Common myeloid progenitor, CD34-positive (primary cell): ENCODE results near the gene UNC13A.

Source experiments
- CTCF ChIA-PET: fragments of 350-600 bp; sonication (Branson Sonifier 250); formaldehyde crosslinking; loops from one replicate; lab custom pipeline; 2021; ENCODE audit warnings: antibody characterized with exemption; lab: Charles Lee
- POLR2A ChIA-PET: fragments of 350-600 bp; sonication (Branson Sonifier 250); formaldehyde crosslinking; loops from one replicate; lab custom pipeline; 2021; ENCODE audit warnings: antibody characterized with exemption; lab: Charles Lee
- DNase-seq, 3 donors: peaks; one replicate each; pipeline versions ENCODE4 v3.0.0 to v3.0.0-alpha.2; 2013
- H3K27ac ChIP-seq, 2 experiments: 1 replicate in 1 of 2; 2 replicates in 1 of 2; pipeline ENCODE4 v1.7.0; 2013; ENCODE audit warnings: inconsistent platforms in 2 of 2, low read length in 2 of 2, mild to moderate bottlenecking in 2 of 2, low read depth in 1 of 2, moderate library complexity in 1 of 2; ENCODE audit not compliant: severe bottlenecking in 2 of 2, insufficient read depth in 1 of 2, poor library complexity in 1 of 2
- H3K27me3 ChIP-seq, 5 experiments: replicated peaks in 2 of 5; 1 replicate in 3 of 5; 2 replicates in 2 of 5; pipeline versions ENCODE4 v1.6.1 to v1.7.0; 2013; ENCODE audit warnings: low read length in 4 of 5, mild to moderate bottlenecking in 2 of 5, moderate library complexity in 2 of 5, inconsistent platforms in 1 of 5; ENCODE audit not compliant: insufficient read depth in 5 of 5, control insufficient read depth in 4 of 5
- H3K36me3 ChIP-seq, 4 experiments: 1 replicate in 2 of 4; 2 replicates in 2 of 4; pipeline versions ENCODE4 v1.6.1 to v1.7.0; 2013; ENCODE audit warnings: low read length in 3 of 4, control low read depth in 1 of 4, mild to moderate bottlenecking in 1 of 4; ENCODE audit not compliant: control insufficient read depth in 4 of 4, insufficient read depth in 4 of 4
- H3K4me1 ChIP-seq, 4 experiments: 1 replicate in 3 of 4; 2 replicates in 1 of 4; pipeline versions ENCODE4 v1.6.1 to v1.7.1; 2013; ENCODE audit warnings: low read length in 3 of 4, mild to moderate bottlenecking in 3 of 4, control low read depth in 1 of 4, inconsistent platforms in 1 of 4, moderate library complexity in 1 of 4; ENCODE audit not compliant: control insufficient read depth in 4 of 4, insufficient read depth in 4 of 4; ENCODE audit errors: control extremely low read depth in 1 of 4
- H3K4me3 ChIP-seq, 7 experiments: 1 replicate in 4 of 7; 2 replicates in 3 of 7; pipeline versions ENCODE4 v1.5.1 to v1.7.0; 2013; ENCODE audit warnings: mild to moderate bottlenecking in 7 of 7, low read length in 6 of 7, moderate library complexity in 6 of 7, inconsistent platforms in 2 of 7, low read depth in 2 of 7, control low read depth in 1 of 7; ENCODE audit not compliant: insufficient read depth in 4 of 7, control insufficient read depth in 1 of 7; ENCODE audit errors: extremely low read depth in 1 of 7
- H3K9me3 ChIP-seq, 5 experiments: 1 replicate in 4 of 5; 2 replicates in 1 of 5; pipeline versions ENCODE4 v1.6.1 to v1.7.1; 2013; ENCODE audit warnings: low read length in 4 of 5, mild to moderate bottlenecking in 2 of 5, inconsistent platforms in 1 of 5, low read depth in 1 of 5, moderate library complexity in 1 of 5; ENCODE audit not compliant: control insufficient read depth in 4 of 5, insufficient read depth in 2 of 5; ENCODE audit errors: control extremely low read depth in 1 of 5
- WGBS: methylation state at CpG from one replicate; pipeline ENCODE4 v1.1.5; 2013; ENCODE audit not compliant: insufficient coverage; 5-methylcytosine and 5-hydroxymethylcytosine counted together

UNC13A gene

DNA sequence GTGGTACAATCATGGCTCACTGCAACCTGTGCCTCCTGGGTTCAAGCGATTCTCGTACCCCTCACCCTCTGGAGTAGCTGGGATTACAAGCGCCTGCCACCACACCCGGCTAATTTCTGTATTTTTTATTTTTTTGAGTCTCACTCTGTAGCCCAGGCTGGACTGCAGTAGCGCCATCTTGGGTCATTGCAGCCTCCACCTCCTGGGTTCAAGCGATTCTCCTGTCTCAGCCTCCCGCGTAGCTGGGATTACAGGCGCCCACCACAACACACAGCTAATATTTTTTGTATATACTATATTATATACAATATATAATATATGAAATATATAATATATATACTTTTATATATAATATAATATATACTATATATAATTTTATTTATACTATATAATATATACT is 80.2 kb downstream of the UNC13A start:
- POLR2A ChIA-PET: no interaction called here
- no peak for DNase-seq
- WGBS: 100% methylated on average over 4 of the region's 9 CpGs
- Histone ChIP-seq H3K36me3 (no peaks in the 10 kb centered on the region), H3K27ac (no peak overlapping the region), H3K4me3 (no peak overlapping the region), H3K9me3 (no peaks in the 10 kb centered on the region), H3K4me1 (peaks cover 0 to 16% (median 14%) of the 10 kb centered on the region in 4 experiments), H3K27me3 (no peaks in the 10 kb centered on the region)
- CTCF ChIA-PET: interaction anchor here (0.9 to 2.5 kb wide), 4 partner anchors 8 to 248 kb away, joined by 3 to 10 read pairs (median 3); no protein-coding TSS in a partner anchor

GRCh38 chr19:17606590-17607185 is 81.5 kb downstream of the UNC13A start:
- POLR2A ChIA-PET: no interaction called here
- WGBS: 17% methylated on average over 17 of the region's 18 CpGs

DNA sequence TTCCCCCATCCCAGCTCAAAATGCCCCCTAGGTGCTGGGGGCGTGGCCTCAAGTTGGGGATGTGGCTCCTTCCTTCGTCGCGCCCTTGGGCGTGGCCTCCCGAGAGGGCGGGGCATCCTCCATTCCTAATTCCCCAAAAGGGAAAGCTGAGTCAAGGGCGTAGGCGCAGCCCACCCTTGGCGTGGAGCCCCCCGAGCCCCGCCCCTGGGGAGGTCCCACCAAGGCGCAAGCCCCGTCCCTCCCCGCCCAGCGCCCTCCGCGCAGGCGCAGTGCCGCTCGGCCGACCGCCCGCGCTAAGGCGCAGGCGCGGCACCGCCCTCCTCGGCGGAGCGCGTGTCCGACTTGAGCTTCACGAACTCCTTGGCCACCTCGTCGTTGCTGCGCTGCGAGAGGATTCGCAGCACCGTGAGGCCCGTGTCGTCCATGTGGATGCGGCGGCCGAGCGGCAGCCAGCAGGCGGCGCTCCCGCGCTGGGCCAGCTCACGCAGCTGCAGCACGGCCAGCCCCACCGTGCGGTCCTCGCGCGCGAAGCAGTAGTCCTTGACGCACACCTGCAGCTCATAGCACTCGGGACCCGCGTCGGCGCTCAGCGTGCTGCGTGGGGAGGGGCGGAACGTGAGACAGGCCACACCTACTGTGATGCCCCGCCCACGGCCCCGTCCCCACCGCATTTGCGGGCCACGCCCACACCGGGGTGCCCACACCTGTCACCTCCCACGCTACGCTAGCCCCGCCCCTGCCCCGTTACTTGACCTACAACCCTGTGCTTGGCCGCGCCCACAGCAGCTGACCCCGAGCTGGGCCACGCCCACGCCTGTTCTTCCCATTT is 82.2 kb downstream of the UNC13A start:
- no peaks in the 10 kb centered on the region for H3K36me3 ChIP-seq
- H3K27me3 ChIP-seq: peaks cover 0 to 9% (median 0%) of the 10 kb centered on the region in 5 experiments
- no peak overlapping the region for H3K27ac ChIP-seq
- WGBS: under 1% methylated on average over 85 of the region's 85 CpGs
- CTCF ChIA-PET: interaction anchor here (0.5 to 2.5 kb wide), 15 partner anchors 10 to 608 kb away, joined by 3 to 11 read pairs (median 4); no protein-coding TSS in a partner anchor
- H3K4me3 ChIP-seq: peak overlapping the region in 6 of 7 experiments; percentile 26 to 73 (median 58)
- H3K4me1 ChIP-seq: peaks cover 0 to 23% (median 18%) of the 10 kb centered on the region in 4 experiments
- POLR2A ChIA-PET: no interaction called here
- no peaks in the 10 kb centered on the region for H3K9me3 ChIP-seq
- DNase-seq: peak; percentile 92 to 96 (median 95)

More at GRCh38 chr19:17606590-17607185, 81.5 kb downstream of the UNC13A start:
- Histone ChIP-seq H3K4me3 (peak overlapping the region in 6 of 7 experiments; percentile 15 to 73 (median 58)), H3K9me3 (no peaks in the 10 kb centered on the region), H3K4me1 (peaks cover 0 to 23% (median 17%) of the 10 kb centered on the region in 4 experiments), H3K27ac (no peak overlapping the region), H3K27me3 (peaks cover 0 to 2% (median 0%) of the 10 kb centered on the region in 5 experiments), H3K36me3 (no peaks in the 10 kb centered on the region)
- DNase-seq: peak in 1 of 3 donors; percentile 88
- CTCF ChIA-PET: interaction anchor here (0.5 to 2.5 kb wide), 17 partner anchors 9 to 608 kb away, joined by 3 to 11 read pairs (median 3); no protein-coding TSS in a partner anchor

DNA sequence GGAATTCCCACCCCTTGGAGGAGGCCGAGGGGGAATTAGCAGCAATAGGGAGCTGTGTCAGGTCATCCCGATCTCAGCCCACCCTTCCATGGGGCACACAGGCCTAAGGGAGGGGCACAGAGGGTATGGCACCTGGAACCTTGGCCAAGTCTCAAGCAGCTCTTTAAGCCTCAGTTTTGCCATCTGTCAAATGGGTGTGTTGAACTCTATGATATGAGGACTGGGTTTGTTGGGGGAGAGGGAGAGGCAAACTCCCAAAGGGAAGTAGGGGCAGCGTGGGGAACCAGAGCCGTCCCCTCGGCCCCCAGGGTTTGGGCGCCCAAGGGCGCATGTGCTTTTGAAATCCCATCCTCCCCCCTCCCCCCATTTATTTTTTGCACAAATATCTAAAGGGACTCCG is 83.0 kb downstream of the UNC13A start:
- POLR2A ChIA-PET: no interaction called here
- CTCF ChIA-PET: interaction anchor here (0.9 to 2.4 kb wide), 5 partner anchors 14 to 162 kb away, joined by 3 to 11 read pairs (median 8); no protein-coding TSS in a partner anchor
- no peak for DNase-seq
- 90% methylated on average over 4 of the region's 8 CpGs for WGBS
- Histone ChIP-seq H3K9me3 (no peaks in the 10 kb centered on the region), H3K36me3 (no peaks in the 10 kb centered on the region), H3K27me3 (peaks cover 0 to 10% (median 0%) of the 10 kb centered on the region in 5 experiments), H3K4me3 (no peak overlapping the region), H3K4me1 (peaks cover 0 to 23% (median 18%) of the 10 kb centered on the region in 4 experiments), H3K27ac (no peak overlapping the region)

DNA sequence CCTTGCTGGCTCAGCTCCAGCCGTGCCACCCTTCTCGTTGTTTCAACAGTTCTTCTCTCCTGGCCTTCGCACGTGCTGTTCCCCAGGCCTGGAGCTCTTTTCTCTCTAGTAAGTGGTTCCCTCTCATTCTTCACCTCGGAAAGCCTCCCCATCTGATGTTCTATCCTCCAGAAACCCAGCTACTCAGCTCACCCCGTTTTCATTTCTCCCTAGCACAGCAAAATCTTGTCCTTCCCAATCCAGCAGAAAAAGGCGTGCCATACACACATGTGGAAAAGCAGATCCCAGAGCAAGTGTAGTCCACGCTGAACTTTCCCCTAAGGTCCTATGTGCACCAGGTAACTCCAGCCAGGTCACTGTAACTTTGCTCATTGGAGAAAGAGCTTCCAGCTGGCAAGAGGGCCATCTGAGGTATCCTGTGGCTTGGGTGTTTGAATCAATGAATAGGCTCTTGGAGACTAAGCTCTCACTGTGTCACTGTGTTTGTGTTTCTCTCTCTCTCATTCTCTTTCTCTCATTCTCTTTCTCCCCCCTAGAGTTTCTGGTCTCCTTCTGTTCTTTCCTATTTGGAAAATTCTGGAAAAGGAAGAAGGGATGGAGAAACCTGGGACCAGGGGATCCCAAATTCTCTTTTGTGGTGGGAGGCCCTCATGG is 83.7 kb downstream of the UNC13A start:
- Histone ChIP-seq H3K4me3 (no peak overlapping the region), H3K27ac (no peak overlapping the region), H3K27me3 (peaks cover 0 to 10% (median 0%) of the 10 kb centered on the region in 5 experiments), H3K4me1 (peaks cover 0 to 23% (median 18%) of the 10 kb centered on the region in 4 experiments), H3K36me3 (no peaks in the 10 kb centered on the region), H3K9me3 (no peaks in the 10 kb centered on the region)
- CTCF ChIA-PET: interaction anchor here (1.0 to 2.4 kb wide), 3 partner anchors 12 to 162 kb away, joined by 3 to 8 read pairs (median 8); no protein-coding TSS in a partner anchor
- no peak for DNase-seq
- POLR2A ChIA-PET: no interaction called here
- WGBS: 72% methylated on average over 8 of the region's 8 CpGs

GRCh38 chr19:17602872-17603510 is 85.2 kb downstream of the UNC13A start:
- Histone ChIP-seq H3K4me1 (peaks cover 0 to 23% (median 18%) of the 10 kb centered on the region in 4 experiments), H3K4me3 (no peak overlapping the region), H3K36me3 (no peaks in the 10 kb centered on the region), H3K27me3 (peaks cover 0 to 10% (median 0%) of the 10 kb centered on the region in 5 experiments), H3K9me3 (no peaks in the 10 kb centered on the region), H3K27ac (no peak overlapping the region)
- DNase-seq: peak in 2 of 3 donors; percentile 56 to 57
- POLR2A ChIA-PET: no interaction called here
- 62% methylated on average over 6 of the region's 7 CpGs for WGBS
- CTCF ChIA-PET: interaction anchor here (1.0 to 1.7 kb wide), 3 partner anchors 14 to 164 kb away, joined by 3 to 8 read pairs (median 4); no protein-coding TSS in a partner anchor
